Fibroblast of skin of scalp (primary cell): ENCODE data around the gene UPF3A. TPM values are rescaled to one million over a fixed set of nuclear protein-coding genes. Genes with fewer than 3 reads are reported as not detected.
A peak's percentile ranks its signal among the peaks of the same experiment; 100 is the strongest.
"Not testable (repeated sequence)": the region's sequence is repeated elsewhere in the genome, so short reads cannot be mapped to it uniquely, and the experiment has no call there.

Source experiments
- DNase-seq: peaks from one replicate; pipeline ENCODE4 v3.0.0-alpha.2; 2013
- polyA plus RNA-seq, 2 experiments: library from polyadenylated mRNA; unstranded; fragments of 120-200 nt; gene quantifications; one replicate each; pipeline ENCODE4 v1.2.1, GENCODE V29; 2013; ENCODE audit not compliant: insufficient read length in 2 of 2

Gene UPF3A
- 51.2 TPM for polyA plus RNA-seq (2013, experiment 1 of 2; ENCODE audit: insufficient read length)
- polyA plus RNA-seq (2013, experiment 2 of 2; ENCODE audit: insufficient read length) = 57.5 TPM

GRCh38 chr13:114281351-114282040 lies at the start of gene UPF3A:
Gene UPF3A, plus strand, starts transcription at chr13:114281601. Its CDS starts 39 bp downstream, at chr13:114281640.
- peak; percentile 95 for DNase-seq

DNA sequence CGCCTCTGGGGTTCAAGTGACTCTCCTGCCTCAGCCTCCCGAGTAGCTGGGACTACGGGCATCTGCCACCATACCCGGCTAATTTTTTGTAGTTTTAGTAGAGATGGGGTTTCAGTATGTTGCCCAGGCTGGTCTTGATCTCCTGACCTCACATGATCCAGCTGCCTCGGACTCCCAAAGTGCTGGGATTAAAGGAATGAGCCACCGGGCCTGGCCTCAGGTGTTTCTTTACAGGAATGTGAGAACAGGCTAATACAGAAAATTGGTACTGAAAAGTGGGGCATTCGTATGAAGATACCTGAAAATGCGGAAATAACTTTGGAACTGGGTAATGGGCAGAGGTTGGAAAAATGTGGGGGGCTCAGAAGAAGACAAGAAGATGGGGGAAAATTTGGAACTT lies 49.5 kb upstream of the UPF3A start:
- no peak for DNase-seq

GRCh38 chr13:114234266-114234644 lies 47.1 kb upstream of the UPF3A start:
- no peak for DNase-seq

- DNase-seq = peak; percentile 95
Observed at GRCh38 chr13:114234645-114235421, 46.6 kb upstream of the UPF3A start, which contains the start of gene CDC16. Gene CDC16, plus strand, starts transcription at chr13:114234897. Its CDS starts 188 bp downstream, at chr13:114235085.

DNA sequence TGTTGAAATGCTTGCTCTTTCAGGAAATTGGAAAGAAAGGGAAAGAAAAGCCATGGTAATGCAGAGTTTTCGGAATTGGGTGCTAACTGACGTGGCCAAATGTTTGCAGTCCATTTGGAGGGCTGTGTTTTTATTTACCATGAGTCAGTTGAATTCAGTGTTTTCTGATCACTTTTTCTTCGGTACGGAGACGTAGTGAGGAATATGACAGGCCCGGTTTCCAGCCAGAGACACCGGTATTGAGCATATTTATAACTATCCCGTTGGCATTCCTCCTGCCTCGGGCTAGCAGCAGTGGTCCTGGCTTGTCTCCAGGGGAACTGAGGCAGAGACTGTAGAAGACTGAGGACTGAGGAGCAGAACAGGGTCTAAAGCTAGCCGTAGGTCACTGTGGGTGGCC lies 45.7 kb upstream of the UPF3A start:
- DNase-seq = no peak

DNA sequence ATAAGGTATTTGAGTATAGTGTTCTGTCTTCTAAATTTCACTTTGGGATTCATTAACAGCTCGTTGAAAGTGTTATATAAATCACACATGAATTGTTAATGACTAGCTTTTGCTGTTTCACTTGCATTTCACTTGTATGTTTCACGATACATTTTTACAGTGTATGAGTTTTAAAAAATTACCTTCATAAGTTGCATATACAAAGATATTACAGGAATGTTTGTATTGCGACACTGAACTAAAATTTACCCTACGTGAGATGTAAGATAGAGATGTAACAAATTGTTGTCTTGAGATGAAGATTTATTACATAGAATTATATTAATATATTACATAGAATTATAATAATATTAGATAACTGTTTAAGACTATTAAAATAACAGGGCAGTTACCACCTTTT lies 45.2 kb upstream of the UPF3A start:
- no peak for DNase-seq

DNA sequence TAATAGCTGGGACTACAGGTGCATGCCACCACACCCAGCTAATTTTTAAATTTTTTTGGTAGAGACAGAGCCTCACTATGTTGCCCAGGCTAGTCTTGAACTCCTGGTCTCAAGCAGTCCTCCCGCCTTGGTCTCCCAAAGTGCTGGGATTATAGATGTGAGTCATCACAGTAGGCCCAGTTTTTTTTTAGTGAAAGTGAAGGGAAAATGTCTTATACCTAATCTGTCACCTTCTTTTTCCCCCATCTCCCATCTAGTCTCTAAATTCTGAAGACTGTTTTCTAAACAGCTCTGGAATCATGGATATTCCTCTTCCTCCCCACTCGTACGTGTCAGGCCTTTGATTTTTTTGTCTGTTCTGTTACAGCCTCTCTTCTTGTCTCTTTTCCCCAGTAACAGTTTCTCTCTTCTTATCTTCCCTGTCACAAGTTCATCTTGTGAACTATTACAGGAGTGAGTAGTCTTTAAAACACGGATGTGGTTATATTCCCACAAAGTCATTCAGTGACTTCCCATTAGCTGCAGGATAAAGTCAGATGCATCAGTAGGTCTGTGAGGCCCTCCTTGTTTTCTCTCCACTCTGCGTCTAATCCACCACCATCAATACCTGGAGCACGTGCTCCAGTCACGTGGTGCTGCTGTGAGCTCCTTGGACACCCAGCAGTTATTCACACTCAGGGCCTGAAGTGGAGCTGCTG lies 43.8 kb upstream of the UPF3A start:
- DNase-seq = no peak

DNA sequence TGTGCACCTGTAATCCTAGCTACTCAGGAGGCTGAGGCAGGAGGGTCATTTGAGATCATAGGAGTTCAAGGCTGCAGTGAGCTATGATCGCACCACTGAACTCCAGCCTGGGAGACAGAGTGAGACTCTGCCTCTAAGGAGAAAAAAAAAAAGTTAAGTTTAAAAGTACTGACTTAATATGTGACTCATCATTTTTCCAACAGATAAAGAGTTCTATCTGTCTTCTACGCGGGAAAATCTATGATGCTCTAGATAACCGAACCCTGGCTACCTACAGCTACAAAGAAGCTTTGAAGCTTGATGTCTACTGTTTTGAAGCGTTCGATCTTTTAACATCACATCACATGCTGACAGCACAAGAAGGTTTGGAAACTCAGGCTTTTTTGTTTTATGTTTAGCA lies 39.5 kb upstream of the UPF3A start:
- no peak for DNase-seq

GRCh38 chr13:114243971-114244370 lies 37.4 kb upstream of the UPF3A start:
- DNase-seq = no peak

DNA sequence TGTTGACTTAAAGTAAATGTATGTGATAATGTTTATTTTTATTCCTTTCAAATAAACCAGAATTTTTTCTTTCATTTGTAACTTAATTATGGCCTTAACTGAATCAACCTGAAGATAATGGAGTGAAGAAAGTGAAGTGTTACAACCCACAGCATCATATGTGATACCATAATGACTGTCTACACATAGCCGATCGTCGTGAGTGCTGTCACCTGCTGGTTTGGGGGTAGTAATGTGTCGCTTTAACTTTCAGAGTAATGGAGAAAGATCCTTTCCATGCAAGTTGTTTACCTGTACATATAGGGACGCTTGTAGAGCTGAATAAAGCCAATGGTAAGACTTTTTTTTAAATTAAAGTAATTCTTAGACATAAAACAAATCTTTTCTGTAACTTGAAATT lies 36.8 kb upstream of the UPF3A start:
- DNase-seq = no peak

DNA sequence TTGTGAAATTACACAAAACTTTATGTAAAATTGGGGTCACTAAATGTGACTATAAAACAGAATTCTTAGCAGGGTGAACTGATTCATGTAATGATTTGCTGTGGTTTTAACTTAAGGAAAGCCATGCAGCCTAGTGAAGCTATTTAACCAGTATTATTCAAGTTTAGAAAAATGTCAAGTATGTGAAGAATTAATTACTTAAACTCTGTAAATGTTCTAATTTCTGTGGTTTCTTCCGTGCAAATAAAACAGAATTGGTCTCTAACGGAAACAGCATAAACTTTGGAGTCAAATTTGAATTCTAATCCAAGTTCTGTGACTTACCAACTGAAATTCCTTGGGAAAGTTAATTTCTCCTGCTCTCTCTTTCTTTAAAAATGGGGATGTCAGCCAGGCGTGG lies 33.4 kb upstream of the UPF3A start:
- peak; percentile 77 for DNase-seq

- DNase-seq = no peak
Observed at GRCh38 chr13:114249077-114249476, 32.3 kb upstream of the UPF3A start.

DNA sequence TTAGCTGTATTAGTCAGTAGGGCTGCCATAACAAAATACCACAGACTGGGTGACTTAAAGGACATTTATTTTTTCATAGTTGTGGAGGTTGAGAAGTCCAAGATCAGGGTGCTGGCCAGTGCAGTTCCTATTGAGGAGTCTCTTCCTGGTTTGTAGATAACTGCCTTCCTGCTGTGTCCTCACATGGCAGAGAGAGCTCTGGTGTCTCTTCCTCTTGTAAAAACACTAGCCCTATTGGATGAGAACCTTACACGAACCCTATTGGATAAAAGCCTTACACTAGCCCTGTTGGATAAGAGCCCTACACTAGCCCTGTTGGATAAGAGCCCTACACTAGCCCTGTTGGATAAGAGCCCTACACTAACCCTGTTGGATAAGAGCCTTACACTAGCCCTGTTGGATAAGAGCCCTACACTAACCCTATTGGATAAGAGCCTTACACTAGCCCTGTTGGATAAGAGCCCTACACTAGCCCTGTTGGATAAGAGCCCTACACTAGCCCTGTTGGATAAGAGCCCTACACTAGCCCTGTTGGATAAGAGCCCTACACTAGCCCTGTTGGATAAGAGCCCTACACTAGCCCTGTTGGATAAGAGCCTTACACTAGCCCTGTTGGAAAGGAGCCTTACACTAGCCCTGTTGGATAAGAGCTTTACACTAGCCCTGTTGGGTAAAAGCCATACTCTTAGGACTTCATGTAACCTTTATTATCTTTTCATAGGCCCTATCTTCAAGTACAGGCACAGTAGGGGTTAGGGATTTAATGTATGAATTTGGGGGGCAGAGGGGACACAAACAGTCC lies 29.6 kb upstream of the UPF3A start:
- DNase-seq = not testable (repeated sequence)

DNA sequence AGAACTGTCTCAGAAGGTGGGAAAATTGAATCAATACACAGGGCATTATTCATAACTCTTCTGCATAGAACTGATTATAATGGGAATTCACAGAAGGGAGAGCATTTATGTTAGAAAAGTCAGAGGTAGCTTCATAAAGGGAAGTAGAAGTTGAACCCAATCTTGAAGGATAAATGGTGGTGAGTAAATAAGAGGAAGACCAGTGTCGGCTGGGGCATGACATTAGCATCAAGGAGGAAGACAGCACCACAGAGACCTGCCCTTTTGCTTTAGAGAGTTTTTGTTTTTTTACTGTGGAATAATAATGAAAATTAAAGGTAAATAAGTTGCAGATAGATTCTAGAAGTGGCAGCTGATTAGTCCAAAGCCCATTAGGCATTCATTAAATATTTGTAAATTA lies 24.9 kb upstream of the UPF3A start:
- DNase-seq = no peak

DNA sequence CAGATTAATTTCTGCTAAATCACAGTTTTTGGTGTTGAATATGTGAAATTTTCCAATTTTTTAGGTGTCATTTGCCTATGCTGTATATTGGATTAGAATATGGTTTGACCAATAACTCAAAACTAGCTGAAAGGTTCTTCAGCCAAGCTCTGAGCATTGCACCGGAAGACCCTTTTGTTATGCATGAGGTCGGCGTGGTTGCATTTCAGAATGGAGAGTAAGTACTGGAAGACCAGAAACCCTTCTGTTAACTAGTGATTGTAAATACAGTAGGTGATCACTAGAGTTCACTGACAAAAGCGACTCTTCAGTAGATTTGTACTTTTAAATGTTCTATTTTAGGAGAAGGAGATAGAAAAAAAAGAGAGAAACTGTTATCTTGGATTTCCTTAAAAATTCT lies 24.4 kb upstream of the UPF3A start:
- no peak for DNase-seq

DNA sequence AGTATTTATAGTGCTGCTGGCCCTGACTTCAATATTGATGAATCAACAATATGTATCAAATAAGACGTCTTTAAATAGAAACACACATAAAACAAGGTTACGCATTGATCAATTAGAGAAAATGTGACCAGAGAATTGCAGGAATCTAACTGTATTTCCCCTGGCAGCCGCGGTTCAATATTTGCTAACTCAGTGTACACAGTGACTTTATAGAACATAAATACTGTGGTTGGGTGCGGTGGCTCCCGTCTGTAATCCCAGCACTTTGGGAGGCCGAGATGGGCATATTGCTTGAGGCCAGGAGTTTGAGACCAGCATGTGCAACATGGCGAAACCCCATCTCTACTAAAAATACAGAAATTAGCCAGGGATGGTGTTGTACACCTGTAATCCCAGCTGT lies 22.8 kb upstream of the UPF3A start:
- no peak for DNase-seq

DNA sequence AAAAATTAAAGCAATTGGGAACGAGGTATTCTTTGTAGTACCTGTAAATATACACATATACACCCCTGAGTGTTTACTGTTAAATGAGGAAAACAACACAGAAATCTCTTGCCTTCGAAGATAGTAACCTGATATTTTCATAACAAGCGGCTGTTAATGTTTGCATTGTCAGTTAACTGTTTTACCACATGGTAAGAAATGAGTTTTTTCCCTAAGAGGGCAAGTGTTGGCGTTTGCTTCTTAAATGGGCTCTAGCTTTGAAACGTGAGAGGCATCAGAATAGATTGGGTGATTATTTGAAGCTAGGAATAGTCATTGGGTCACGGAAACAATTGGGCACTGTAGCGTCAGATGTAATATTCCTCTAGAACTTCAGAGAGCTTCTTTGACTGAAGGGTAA lies 22.0 kb upstream of the UPF3A start:
- DNase-seq = no peak

GRCh38 chr13:114259974-114260373 lies 21.4 kb upstream of the UPF3A start:
- DNase-seq = no peak

DNA sequence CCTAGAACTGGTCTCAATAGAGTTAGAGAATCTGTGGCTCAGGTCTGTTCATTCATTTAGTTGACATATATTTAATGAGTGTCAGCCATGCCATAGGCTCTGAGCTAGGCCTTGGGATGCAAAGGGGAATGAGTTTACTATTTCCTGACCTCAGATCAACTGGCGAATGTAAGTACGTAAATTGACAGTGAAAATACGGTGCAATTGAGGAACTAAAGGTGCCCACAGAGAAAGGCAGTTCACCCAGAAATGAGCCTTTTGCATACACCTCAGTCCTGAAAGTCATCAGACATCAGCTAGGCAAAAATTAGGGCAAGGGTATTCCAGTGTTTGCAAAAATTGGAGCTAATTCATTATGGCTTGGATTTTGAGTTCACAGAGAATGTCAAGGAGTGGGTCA lies 20.6 kb upstream of the UPF3A start:
- DNase-seq = no peak

- DNase-seq = no peak
Observed at GRCh38 chr13:114261328-114261965, 20.0 kb upstream of the UPF3A start.

GRCh38 chr13:114263578-114263977 lies 17.8 kb upstream of the UPF3A start:
- no peak for DNase-seq

- peak; percentile 29 for DNase-seq
Observed at GRCh38 chr13:114264313-114264712, 17.1 kb upstream of the UPF3A start.
